Brain microvascular endothelial cell (primary cell): ENCODE results near the gene SUSD3.
A peak's percentile ranks its signal among the peaks of the same experiment; 100 is the strongest.

Experiments
- DNase-seq: peaks from one replicate; pipeline ENCODE4 v3.0.0-alpha.2; 2020
- H3K27ac ChIP-seq: fragments of 250-450 bp; sonication (Bioruptor Pico); 2 replicates; pipeline ENCODE4 v1.5.1; 2020; ENCODE audit warnings: mild to moderate bottlenecking, moderate library complexity
- H3K27me3 ChIP-seq: fragments of 250-450 bp; sonication (Bioruptor Pico); replicated peaks from 2 replicates; pipeline ENCODE4 v1.5.1; 2020; ENCODE audit warnings: mild to moderate bottlenecking
- H3K36me3 ChIP-seq: fragments of 250-450 bp; sonication (Bioruptor Pico); replicated peaks from 2 replicates; pipeline ENCODE4 v1.5.1; 2020; ENCODE audit warnings: mild to moderate bottlenecking
- H3K4me3 ChIP-seq: 2 replicates; pipeline ENCODE4 v1.5.1; 2011; ENCODE audit warnings: low read depth, mild to moderate bottlenecking, control low read depth, low read length, moderate library complexity
- CTCF ChIP-seq: IDR thresholded peaks from 2 replicates; pipeline ENCODE4 v1.5.1; 2011; ENCODE audit warnings: low read depth, mild to moderate bottlenecking, moderate library complexity, low read length, control low read depth, inconsistent platforms; ENCODE audit errors: missing control alignments
- in situ Hi-C: cut with HindIII; loops from 2 replicates; pipeline ENCODE4 v1.10.0; 2017; ENCODE audit warnings: low sequenced_read_pairs, low pct_ligation_motif_present

SUSD3 gene

GRCh38 chr9:93020771-93021670, 37.5 kb upstream of the SUSD3 start:
- Histone ChIP-seq H3K27me3 (no peaks in the 10 kb centered on the region), H3K36me3 (no peaks in the 10 kb centered on the region), H3K27ac (no peak overlapping the region), H3K4me3 (no peak overlapping the region)
- in situ Hi-C loops = no loop called here
- TF ChIP-seq CTCF = peak; percentile 22
- DNase-seq = no peak

- no peak for DNase-seq
- in situ Hi-C loops = no loop called here
- H3K27me3 ChIP-seq = no peaks in the 10 kb centered on the region
- TF ChIP-seq CTCF = no peak
- no peak overlapping the region for H3K4me3 ChIP-seq
- no peak overlapping the region for H3K27ac ChIP-seq
- H3K36me3 ChIP-seq = no peaks in the 10 kb centered on the region
Observed at GRCh38 chr9:93022066-93022465, 36.4 kb upstream of the SUSD3 start.

GRCh38 chr9:93022721-93023520, 35.6 kb upstream of the SUSD3 start:
- no peaks in the 10 kb centered on the region for H3K27me3 ChIP-seq
- no peaks in the 10 kb centered on the region for H3K36me3 ChIP-seq
- in situ Hi-C loops = no loop called here
- no peak overlapping the region for H3K27ac ChIP-seq
- no peak overlapping the region for H3K4me3 ChIP-seq
- DNase-seq = no peak
- no peak for TF ChIP-seq CTCF

GRCh38 chr9:93023521-93023815, 35.0 kb upstream of the SUSD3 start:
- Histone ChIP-seq H3K27ac (no peak overlapping the region), H3K27me3 (no peaks in the 10 kb centered on the region), H3K4me3 (no peak overlapping the region), H3K36me3 (no peaks in the 10 kb centered on the region)
- TF ChIP-seq CTCF = no peak
- DNase-seq = no peak
- in situ Hi-C loops = no loop called here

- no peak overlapping the region for H3K4me3 ChIP-seq
- H3K27me3 ChIP-seq = no peaks in the 10 kb centered on the region
- DNase-seq = no peak
- no peak for TF ChIP-seq CTCF
- in situ Hi-C loops = no loop called here
- no peak overlapping the region for H3K27ac ChIP-seq
- H3K36me3 ChIP-seq = no peaks in the 10 kb centered on the region
Observed at GRCh38 chr9:93024646-93024910, 33.9 kb upstream of the SUSD3 start.
